HG03175 (cell line): ENCODE results near the gene GDPGP1.

Experiments
- ATAC-seq: cut with Tn5 transposase; IDR thresholded peaks from one replicate; pipeline ENCODE4 v1.9.1; 2021; ENCODE audit warnings: mild to moderate bottlenecking, moderate library complexity; ENCODE audit not compliant: unreplicated experiment

GDPGP1 gene

DNA sequence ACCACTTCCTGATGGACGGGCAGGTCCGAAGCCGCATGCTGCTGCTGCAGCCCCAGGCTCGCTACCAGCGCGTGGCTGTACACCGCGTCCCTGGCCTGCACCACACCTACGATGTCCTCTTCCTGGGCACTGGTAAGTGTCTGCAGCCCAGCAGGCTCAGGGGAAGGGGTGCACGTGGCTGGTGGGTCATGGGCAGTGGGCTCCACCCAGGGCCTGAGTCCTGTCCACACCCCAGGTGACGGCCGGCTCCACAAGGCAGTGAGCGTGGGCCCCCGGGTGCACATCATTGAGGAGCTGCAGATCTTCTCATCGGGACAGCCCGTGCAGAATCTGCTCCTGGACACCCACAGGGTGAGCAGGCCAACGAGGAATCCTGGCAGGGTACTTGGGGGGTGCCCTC, 9.0 kb upstream of the GDPGP1 start:
- ATAC-seq = no peak

DNA sequence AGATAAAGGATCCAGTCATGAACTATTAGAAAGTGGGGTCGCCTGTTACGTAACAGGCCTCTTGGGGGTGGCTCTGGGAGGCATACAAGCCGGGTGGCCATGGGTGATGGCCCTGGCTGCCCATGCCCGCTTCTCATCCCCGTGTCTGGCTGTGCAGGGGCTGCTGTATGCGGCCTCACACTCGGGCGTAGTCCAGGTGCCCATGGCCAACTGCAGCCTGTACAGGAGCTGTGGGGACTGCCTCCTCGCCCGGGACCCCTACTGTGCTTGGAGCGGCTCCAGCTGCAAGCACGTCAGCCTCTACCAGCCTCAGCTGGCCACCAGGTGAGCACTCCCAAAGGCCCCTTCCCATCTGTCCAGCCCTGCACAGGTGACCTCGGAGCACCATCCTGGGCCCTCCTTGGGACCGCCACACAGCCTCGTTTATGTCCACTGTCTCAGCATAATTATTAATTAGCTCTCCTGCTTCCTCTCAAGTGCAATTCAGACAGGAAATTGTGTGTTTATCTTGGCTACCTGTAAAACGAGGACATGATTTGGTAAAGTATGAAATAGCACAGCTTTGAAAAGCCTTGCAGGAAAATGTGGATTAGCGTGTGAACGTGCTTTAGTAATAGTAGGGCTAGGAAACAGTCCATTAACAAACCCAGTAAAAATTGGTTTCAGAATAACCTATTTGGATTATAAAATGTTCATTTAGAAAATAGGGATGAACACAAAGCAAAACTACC, 8.3 kb upstream of the GDPGP1 start:
- ATAC-seq = no peak

DNA sequence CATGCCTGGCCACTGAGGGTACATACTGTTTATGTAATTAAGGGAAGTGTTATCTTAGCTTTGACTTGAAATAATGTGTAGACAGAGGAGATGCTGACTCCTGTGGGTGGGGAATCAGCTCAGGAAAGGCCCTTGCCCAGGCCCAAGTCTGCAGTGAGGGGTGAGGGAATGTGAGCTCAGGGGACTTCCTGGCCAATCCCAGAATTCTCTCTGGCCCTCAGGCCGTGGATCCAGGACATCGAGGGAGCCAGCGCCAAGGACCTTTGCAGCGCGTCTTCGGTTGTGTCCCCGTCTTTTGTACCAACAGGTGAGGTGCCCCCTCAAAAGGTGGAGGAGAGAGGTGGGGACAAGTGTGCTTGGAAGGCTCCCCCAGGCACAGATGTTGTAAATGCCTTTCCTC, 6.7 kb upstream of the GDPGP1 start:
- no peak for ATAC-seq

DNA sequence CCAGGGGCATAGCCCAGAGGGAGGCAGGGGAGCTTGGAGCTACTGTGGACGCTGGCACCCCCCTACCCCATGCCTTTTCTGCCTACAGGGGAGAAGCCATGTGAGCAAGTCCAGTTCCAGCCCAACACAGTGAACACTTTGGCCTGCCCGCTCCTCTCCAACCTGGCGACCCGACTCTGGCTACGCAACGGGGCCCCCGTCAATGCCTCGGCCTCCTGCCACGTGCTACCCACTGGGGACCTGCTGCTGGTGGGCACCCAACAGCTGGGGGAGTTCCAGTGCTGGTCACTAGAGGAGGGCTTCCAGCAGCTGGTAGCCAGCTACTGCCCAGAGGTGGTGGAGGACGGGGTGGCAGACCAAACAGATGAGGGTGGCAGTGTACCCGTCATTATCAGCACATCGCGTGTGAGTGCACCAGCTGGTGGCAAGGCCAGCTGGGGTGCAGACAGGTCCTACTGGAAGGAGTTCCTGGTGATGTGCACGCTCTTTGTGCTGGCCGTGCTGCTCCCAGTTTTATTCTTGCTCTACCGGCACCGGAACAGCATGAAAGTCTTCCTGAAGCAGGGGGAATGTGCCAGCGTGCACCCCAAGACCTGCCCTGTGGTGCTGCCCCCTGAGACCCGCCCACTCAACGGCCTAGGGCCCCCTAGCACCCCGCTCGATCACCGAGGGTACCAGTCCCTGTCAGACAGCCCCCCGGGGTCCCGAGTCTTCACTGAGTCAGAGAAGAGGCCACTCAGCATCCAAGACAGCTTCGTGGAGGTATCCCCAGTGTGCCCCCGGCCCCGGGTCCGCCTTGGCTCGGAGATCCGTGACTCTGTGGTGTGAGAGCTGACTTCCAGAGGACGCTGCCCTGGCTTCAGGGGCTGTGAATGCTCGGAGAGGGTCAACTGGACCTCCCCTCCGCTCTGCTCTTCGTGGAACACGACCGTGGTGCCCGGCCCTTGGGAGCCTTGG, 5.9 kb upstream of the GDPGP1 start:
- ATAC-seq = no peak

DNA sequence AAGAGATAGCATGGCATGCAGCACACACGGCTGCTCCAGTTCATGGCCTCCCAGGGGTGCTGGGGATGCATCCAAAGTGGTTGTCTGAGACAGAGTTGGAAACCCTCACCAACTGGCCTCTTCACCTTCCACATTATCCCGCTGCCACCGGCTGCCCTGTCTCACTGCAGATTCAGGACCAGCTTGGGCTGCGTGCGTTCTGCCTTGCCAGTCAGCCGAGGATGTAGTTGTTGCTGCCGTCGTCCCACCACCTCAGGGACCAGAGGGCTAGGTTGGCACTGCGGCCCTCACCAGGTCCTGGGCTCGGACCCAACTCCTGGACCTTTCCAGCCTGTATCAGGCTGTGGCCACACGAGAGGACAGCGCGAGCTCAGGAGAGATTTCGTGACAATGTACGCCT, 5.0 kb upstream of the GDPGP1 start:
- no peak for ATAC-seq

DNA sequence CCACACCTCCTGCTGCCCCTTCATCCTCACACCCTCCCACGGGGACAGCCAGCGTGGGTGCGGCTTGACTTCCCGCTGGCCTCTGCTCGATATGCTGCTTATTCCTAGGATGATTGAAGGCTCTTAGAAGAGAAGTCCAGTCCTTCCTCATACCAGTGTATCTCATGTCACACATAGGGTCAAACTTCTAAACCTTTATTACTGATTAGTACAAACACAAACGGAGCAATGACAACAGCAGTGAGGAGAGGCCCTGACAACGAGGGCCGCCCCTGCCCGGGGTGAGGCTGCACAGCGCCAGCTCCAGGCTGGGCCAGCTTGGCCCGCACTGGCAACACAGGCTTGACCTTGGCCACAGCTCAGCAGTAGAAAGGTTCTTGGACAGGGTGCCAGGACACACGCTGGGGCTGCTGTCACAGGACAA, 3.9 kb upstream of the GDPGP1 start:
- ATAC-seq = no peak

DNA sequence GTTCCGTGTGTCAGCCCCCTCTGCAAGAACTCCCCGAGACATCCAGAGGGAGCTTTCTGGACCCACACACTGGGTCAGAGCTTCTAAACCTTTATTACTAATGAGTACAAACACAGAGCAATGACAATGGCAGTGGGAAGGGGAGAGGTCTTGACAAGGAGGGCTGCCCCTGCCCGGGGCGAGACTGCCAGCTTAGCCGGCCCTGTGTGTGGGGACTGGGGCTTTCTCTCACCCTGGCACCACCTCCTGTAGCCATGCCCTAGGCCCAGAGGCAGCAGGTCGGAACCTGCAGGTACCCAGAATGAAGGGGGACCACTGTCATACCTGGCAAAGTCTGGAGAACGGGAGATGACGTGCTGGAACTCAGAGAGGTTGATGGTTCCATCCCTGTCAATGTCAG, 3.4 kb upstream of the GDPGP1 start:
- ATAC-seq = no peak

DNA sequence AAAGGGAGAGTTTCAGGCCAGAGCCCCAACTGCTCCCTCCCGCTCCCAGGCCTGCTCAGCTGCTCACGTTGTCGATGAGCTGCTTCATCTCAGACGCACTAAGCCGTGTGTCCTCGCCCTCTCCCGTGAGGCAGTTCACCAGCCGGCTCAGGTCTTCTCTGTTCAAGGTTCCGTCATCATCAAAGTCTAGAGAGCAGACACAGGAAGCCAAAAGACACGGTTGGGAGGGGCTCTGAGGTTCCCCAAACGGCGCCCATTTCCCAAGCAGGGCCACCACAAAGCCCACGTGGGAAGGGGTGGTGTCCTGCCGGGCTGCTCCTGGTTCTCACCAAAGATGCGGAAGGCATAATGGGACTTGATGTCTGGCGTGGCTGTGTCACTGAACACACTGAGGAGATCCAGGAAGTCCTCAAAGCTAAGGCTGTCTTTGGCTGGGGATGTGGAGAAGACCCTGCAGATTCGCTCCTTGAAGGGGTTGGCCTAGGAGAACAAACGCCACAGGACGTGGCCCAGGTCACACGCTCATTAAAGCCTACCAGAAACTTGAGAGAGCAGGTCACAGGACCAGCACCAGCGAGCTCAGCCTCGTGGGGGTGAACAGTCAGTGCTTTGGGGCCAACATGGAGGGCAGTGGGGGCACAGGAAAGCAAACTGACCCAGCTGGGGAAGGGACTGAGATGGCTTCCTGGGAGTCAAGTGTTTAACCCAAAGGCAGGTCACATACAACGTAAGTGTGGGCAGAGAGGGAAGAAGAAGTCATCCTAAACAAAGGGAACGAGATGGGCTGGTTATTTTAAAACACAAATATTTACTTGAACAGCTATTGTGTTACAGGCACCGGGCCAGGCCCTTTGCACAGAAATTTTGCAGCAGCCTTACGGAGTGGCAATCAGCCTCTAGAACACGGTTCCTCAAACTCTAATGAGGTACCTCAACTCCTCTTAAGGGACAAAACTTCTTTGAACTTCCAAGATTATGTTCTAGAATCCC, 2.7 kb upstream of the GDPGP1 start:
- peak; percentile 33 for ATAC-seq

DNA sequence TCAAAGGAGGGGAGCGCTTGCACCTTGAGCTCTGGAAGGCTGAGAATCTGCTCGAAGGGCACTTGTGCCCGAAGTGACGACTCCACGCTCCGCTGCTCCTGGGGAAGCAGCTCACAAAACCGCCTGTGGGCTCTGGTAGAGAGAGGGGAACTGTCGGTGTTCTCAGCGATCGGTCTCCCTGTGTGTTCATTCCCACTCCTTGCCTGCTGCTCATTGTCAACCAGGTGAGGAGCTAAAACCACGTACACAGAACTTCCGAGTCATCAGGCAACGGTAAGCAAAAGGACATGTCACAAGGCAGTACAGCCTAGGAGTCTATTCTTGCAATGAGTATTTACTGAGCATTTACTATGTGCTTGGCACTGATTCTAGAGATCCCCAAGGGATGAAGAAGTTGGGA, 1.8 kb upstream of the GDPGP1 start:
- no peak for ATAC-seq

DNA sequence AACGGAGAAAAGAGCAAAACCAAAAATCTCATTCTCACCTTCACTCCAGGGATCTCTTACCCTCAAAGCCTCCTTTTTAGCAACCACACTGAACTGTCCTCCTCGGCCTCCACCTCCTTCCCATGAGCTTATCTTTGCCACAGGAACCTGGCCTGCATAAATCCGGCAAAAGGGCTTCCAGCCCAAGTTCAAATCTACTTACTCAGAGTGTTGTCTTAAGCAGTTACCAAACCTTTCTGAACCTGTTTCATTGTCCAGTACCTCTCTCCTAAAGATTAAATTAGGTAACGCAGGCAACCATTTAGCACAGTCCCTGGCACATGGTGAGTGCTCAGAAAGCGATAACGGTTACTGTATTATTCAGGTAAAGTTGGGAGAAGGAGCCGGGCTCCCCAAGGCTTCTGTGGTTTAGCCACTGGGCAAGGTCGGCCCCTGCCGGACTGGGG, 1.0 kb upstream of the GDPGP1 start:
- no peak for ATAC-seq

DNA sequence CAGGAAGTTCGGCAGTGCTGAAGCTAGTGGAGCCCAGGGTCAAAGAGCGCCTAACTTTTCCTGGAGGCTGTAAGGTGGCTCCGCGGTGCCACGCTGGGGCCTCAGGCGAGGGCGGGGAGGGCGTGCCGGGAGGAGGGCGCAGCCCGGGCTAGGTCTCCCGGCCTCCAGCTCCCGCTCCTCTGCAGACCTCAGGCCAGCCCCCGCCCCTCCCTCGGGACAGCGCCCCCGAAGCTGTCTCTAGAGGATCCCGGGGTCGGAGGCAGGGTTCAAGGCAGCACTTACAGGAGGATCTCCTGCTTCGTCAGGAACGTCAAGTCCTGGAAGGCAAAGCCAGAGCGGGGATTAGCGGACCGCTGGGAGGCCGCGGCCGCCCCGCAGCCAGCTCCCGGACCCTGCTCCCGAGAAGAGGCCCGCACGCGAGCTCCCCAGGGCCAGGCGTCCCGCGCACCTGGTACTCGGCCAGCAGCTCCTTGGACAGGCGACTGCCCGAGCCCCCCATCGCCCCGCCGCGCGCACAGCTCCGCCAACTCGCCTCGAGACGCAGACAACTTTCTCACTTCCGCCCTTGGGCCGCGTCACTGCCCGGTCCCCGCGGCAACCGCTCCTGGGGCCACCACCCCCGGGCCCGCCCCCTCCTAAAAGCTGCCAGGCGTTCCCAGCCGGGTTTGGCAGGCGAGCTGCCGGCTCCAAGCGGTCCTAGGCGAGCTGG, 468 bp upstream of the GDPGP1 start, which contains the start of gene CIB1:
Gene CIB1, minus strand, starts transcription at position 555 of the 709 bp plus-strand sequence. Its CDS starts 56 bp downstream, at position 499.
- peak; percentile 83 for ATAC-seq

DNA sequence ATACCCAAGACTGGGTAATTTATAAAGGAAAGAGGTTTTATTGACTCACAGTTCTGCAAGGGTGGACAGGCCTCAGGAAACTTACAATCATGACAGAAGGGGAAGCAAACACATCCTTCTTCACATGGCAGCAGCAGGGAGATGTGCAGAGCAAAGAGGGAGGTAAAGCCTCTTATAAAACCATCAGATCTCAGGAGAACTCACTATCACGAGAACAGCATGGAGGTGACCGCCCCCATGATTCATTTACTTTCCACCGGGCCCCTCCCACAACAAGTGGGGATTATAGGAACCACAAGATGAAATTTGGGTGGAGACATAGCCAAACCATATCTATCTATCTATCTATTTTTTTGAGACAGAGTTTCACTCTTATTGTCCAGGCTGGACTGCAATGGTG, 5.4 kb downstream of the GDPGP1 start:
- no peak for ATAC-seq

DNA sequence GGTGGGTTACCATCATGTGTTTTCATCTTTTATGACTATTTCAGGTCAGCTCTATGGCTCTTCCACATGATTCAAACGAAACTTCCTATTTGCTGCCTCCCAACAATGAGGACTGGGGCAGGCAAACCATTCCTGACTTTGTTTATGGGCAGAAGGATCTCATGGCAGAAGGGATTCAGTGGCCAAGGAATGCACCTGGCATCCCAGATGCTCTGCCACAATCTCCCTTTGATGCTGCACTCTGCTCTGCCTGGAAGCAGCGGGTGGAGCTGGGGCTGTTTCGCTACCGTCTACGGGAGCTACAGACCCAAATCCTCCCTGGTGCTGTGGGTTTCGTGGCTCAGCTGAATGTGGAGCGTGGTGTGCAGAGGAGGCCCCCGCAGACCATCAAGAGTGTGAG, 6.8 kb downstream of the GDPGP1 start:
- ATAC-seq = no peak

DNA sequence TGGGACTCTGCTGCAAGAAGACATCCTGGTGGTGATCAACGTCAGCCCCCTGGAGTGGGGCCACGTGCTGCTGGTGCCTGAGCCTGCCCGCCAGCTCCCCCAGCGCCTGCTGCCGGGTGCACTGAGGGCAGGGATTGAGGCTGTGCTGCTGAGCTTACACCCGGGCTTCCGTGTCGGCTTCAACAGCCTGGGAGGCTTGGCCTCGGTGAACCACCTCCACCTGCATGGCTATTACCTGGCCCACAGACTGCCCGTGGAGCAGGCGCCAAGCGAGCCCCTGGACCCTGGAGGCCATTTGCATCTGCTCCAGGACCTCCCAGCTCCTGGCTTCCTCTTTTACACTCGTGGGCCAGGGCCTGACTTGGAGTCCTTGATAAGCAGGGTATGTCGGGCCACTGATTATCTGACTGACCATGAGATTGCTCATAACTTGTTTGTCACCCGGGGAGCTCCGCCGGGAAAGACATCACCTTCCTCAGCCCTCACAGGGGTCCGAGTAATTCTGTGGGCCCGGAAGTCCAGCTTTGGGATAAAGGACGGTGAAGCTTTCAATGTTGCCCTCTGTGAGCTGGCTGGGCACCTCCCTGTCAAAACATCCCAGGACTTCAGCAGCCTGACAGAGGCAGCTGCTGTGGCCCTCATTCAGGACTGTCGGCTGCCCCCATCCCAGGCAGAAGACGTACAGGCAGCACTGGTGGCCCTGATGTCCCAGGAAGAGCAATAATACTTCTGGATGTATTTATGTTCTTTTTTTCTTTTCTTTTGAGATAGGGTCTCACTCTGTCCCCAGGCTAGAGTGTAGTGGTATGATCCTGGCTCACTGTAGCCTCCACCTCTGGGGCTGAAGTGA, 7.6 kb downstream of the GDPGP1 start:
- no peak for ATAC-seq

DNA sequence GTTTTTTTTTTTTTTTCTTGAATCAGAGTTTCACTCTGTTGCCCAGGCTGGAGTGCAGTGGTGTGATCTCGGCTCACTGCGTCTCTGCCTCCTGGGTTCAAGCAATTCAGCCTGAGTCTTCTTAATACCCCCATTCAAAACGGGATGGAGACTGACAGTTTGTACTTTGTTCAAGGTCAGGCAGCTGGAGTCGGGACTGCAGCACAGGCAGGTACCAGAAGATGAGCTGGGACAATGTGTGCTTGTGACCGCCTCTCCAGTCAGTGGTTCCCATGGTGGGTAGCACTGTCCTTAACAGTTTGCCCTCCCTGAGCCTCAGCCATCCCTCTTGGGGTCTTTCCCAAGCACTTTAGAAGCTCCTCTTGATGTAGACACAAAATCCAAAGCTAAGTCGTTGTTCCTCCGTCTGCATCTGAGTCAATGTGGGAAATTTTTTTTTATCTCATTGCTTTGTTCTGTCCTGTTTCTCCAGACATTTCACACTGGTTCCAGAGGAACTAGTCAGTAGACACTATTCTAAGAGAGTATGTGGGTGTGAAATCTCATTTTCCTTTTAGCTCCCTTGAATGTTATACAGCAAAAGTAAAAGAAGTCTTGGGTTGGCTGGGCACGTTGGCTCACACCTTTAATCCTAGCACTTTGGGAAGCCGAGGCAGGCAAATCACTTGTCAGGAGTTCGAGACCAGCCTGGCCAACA, 10.1 kb downstream of the GDPGP1 start:
- ATAC-seq = no peak

DNA sequence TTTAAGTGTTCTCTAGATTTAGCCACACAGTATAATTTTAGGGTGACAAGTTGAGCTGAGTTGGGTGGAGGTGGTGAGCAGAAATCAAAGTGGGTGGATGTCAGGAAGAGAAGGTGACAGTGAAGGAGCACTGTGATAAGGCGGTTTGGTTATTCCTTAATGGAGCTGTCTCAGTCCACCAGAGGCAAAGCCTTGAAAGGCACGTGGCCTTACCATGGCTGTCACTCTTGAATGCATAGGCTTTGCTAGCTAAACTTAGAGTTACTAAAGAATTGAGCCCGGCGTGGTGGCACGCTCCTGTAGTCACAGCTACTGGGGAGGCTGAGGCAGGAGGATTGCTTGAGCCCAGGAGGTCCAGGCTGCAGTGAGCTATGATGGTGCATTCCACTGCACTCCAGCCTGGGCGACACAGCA, 14.8 kb downstream of the GDPGP1 start:
- no peak for ATAC-seq

DNA sequence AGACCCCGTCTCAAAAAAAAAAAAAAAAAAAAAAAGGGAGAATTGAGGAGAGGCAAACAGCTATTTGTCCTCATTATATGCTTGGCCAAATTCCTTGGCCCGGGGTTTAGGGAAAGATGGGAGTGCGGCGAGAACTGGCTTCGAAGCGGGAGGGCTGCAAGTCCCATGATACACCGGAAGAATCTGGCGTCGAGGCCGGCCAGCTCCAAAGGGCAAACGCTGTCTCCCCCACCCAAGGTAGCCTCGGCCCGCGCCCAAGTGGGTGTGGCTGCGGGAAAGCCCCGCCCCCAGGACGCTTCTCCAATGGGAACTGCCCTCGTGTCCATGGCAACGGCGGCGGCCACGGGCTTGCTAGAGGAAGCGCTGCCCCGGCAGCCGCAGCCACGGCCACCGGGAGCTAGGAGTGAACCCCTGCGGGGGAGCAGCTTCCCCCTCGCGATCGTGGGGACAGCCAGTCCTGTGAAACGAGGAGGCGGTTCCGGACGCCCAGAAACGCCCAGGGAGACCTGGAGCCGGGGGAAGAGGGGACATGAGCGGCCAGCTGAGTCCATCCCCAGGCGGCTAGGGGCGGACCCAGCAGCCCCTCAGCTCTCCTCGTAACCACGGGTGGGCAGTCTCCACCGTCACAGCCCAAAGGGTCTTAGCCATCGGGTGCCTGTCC, 15.3 kb downstream of the GDPGP1 start, which contains the start of gene TTLL13:
Gene TTLL13, plus strand, starts transcription at position 354 of the 661 bp plus-strand sequence. CDS start 1,075 bp downstream, outside the sequence.
- ATAC-seq = peak; percentile 76

DNA sequence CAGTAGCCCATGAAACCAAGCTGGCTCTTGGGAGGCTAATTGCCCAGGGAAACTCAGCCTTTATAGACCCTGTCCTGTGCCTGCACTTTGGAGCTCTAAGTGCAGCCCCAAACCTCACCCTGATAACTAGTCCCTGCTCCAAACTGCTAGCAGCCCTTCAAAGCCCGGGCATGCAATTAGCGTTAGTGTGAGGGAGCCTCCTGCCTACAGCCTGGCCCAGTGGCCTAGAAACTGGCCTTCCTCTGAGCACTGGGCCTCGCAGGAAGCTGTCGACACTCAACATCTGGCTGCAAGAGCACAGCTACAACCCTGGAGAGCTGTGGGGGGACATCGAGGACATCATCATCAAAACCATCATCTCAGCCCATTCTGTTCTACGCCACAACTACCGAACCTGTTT, 23.8 kb downstream of the GDPGP1 start:
- ATAC-seq = no peak
